SK-N-SH (cell line): ENCODE measurements around the gene HEG1. TPM values are rescaled to one million over a fixed set of nuclear protein-coding genes. Genes with fewer than 3 reads are reported as not detected.

ENCODE experiments used
- CTCF ChIA-PET: fragments of 300-600, 350-600 bp; formaldehyde crosslinking; extraction: SDS; loops from one replicate; lab custom pipeline; 2021; lab: Yijun Ruan, JAX
- POLR2A ChIA-PET: fragments of 350-600 bp; sonication (Branson Sonifier 250); formaldehyde crosslinking; extraction: SDS; loops from one replicate; lab custom pipeline; 2020; ENCODE audit warnings: antibody characterized with exemption, inconsistent platforms; lab: Yijun Ruan, JAX
- DNase-seq: peaks from one replicate; pipeline ENCODE4 v3.0.0; 2012
- H2AFZ ChIP-seq: fragments of 200-600 bp; sonication (generic); 2 replicates; pipeline ENCODE4 v1.8.1; 2016; ENCODE audit warnings: antibody characterized with exemption, mild to moderate bottlenecking, low read depth
- H3F3A ChIP-seq: fragments of 200-600 bp; sonication (generic); replicated peaks from 2 replicates; pipeline ENCODE3; 2016; ENCODE audit warnings: antibody characterized with exemption, mild to moderate bottlenecking; ENCODE audit not compliant: insufficient read depth
- H3K27ac ChIP-seq, 2 experiments: fragments of 200-500 bp in 1 of 2; fragments of 200-600 bp in 1 of 2; sonication (Bioruptor generic) in 1 of 2; sonication (generic), shearing (Covaris generic) in 1 of 2; 2 replicates each; pipeline versions ENCODE4 v1.5.1 to v1.6.1; 2014 to 2016; ENCODE audit warnings: low read depth in 2 of 2, inconsistent platforms in 1 of 2, low read length in 1 of 2, mild to moderate bottlenecking in 1 of 2, mixed read lengths in 1 of 2
- H3K27me3 ChIP-seq: fragments of 200-600 bp; sonication (generic), shearing (Covaris generic); 2 replicates; pipeline ENCODE4 v1.6.1; 2016; ENCODE audit warnings: mixed run types; ENCODE audit not compliant: insufficient read depth
- H3K36me3 ChIP-seq, 2 experiments: fragments of 200-500 bp in 1 of 2; fragments of 200-600 bp in 1 of 2; sonication (Bioruptor generic) in 1 of 2; sonication (generic) in 1 of 2; replicated peaks in 1 of 2; 2 replicates each; pipeline versions ENCODE3 to v1.5.1; 2014 to 2016; ENCODE audit warnings: low read length in 1 of 2, mild to moderate bottlenecking in 1 of 2; ENCODE audit not compliant: insufficient read depth in 2 of 2, control insufficient read depth in 1 of 2
- H3K4me1 ChIP-seq, 2 experiments: fragments of 200-500 bp in 1 of 2; fragments of 200-600 bp in 1 of 2; sonication (Bioruptor generic) in 1 of 2; sonication (generic), shearing (Covaris generic) in 1 of 2; 2 replicates each; pipeline versions ENCODE4 v1.5.1 to v1.6.1; 2014 to 2016; ENCODE audit warnings: low read depth in 1 of 2, low read length in 1 of 2, mixed run types in 1 of 2; ENCODE audit not compliant: insufficient read depth in 2 of 2, control insufficient read depth in 1 of 2
- H3K4me2 ChIP-seq: fragments of 200-600 bp; sonication (generic), shearing (Covaris generic); 2 replicates; pipeline ENCODE4 v1.6.1; 2017; ENCODE audit warnings: mixed run types
- H3K4me3 ChIP-seq, 2 experiments: fragments of 200-500 bp in 1 of 2; fragments of 200-600 bp in 1 of 2; sonication (Bioruptor generic) in 1 of 2; sonication (generic), shearing (Covaris generic) in 1 of 2; 2 replicates each; pipeline versions ENCODE4 v1.5.1 to v1.8.1; 2014 to 2016; ENCODE audit warnings: low read depth in 2 of 2, inconsistent platforms in 1 of 2, low read length in 1 of 2, mild to moderate bottlenecking in 1 of 2, mixed read lengths in 1 of 2, moderate library complexity in 1 of 2
- H3K79me2 ChIP-seq: fragments of 200-600 bp; sonication (generic); 2 replicates; pipeline ENCODE4 v1.8.1; 2017; ENCODE audit warnings: mild to moderate bottlenecking; ENCODE audit not compliant: insufficient read depth
- H3K9ac ChIP-seq: fragments of 200-600 bp; sonication (generic); 2 replicates; pipeline ENCODE4 v1.6.1; 2017; ENCODE audit warnings: mixed run types
- H3K9me2 ChIP-seq: fragments of 200-600 bp; sonication (generic); 2 replicates; pipeline ENCODE4 v1.6.1; 2017; ENCODE audit warnings: mixed run types
- H3K9me3 ChIP-seq: fragments of 200-600 bp; sonication (generic); 2 replicates; pipeline ENCODE4 v1.6.1; 2017; ENCODE audit warnings: mixed run types, mild to moderate bottlenecking, moderate library complexity
- H4K20me1 ChIP-seq: fragments of 200-600 bp; sonication (generic); 2 replicates; pipeline ENCODE4 v1.6.1; 2017; ENCODE audit warnings: mild to moderate bottlenecking, mixed run types; ENCODE audit not compliant: insufficient read depth
- CHD2 ChIP-seq: fragments of 150-350 bp; IDR thresholded peaks from 2 replicates; pipeline ENCODE4 v1.6.1; 2018; ENCODE audit warnings: low read length; ENCODE audit not compliant: partially characterized antibody
- EP300 ChIP-seq, 2 experiments: IDR thresholded peaks; 2 replicates each; pipeline versions ENCODE4 v1.4.0 to v1.6.1; 2012; ENCODE audit warnings: borderline replicate concordance in 1 of 2, low read depth in 1 of 2, low read length in 1 of 2
- FOSL2 ChIP-seq: IDR thresholded peaks from 2 replicates; pipeline ENCODE4 v1.4.0; 2012; ENCODE audit warnings: low read depth, mild to moderate bottlenecking, moderate library complexity, borderline replicate concordance
- GATA2 ChIP-seq: sonication (generic); formaldehyde crosslinking; IDR thresholded peaks from 2 replicates; pipeline ENCODE4 v1.5.0; 2020; ENCODE audit warnings: mild to moderate bottlenecking, missing genetic modification reagents
- MXI1 ChIP-seq: IDR thresholded peaks from 2 replicates; pipeline ENCODE4 v1.6.1; 2012; ENCODE audit warnings: mild to moderate bottlenecking, low read depth, low read length, improper control_type of control experiment
- NRF1 ChIP-seq: IDR thresholded peaks from 2 replicates; pipeline ENCODE4 v1.6.1; 2012; ENCODE audit warnings: low read depth, mild to moderate bottlenecking, low read length
- RAD21 ChIP-seq: IDR thresholded peaks from 2 replicates; pipeline ENCODE4 v1.6.1; 2012; ENCODE audit warnings: mild to moderate bottlenecking, low read length
- RCOR1 ChIP-seq: fragments of 150-350 bp; IDR thresholded peaks from 2 replicates; pipeline ENCODE4 v1.6.1; 2017; ENCODE audit warnings: antibody characterized with exemption, low read length
- YY1 ChIP-seq: IDR thresholded peaks from 2 replicates; pipeline ENCODE4 v1.4.0; 2012; ENCODE audit warnings: low read depth, mild to moderate bottlenecking
- WGBS: methylation state at CpG from one replicate; pipeline ENCODE4 v1.1.6; 2017; ENCODE audit warnings: low lambda C conversion rate; 5-methylcytosine and 5-hydroxymethylcytosine counted together
- polyA plus RNA-seq, 3 experiments: library from polyadenylated mRNA; depleted of rRNA; stranded (reverse); fragments of >200 nt; gene quantifications; 2 replicates each; pipeline ENCODE4 v1.2.3, GENCODE V29; 2012
- TF ChIP-seq, protein P1 (sequence below): IDR thresholded peaks from 2 replicates; pipeline ENCODE4; 2012
- TF ChIP-seq, protein P2 (sequence below): fragments of 200-600 bp; sonication (generic); IDR thresholded peaks from 2 replicates; pipeline ENCODE4 v1.6.1; 2017; ENCODE audit warnings: antibody characterized with exemption, mild to moderate bottlenecking, moderate library complexity
- TF ChIP-seq, protein P3 (sequence below): IDR thresholded peaks from 2 replicates; pipeline ENCODE4 v1.6.1; 2012; ENCODE audit warnings: mild to moderate bottlenecking, low read depth, low read length, moderate library complexity
- TF ChIP-seq, protein P4 (sequence below): fragments of 150-350 bp; IDR thresholded peaks from 2 replicates; pipeline ENCODE4 v1.6.1; 2016; ENCODE audit warnings: mild to moderate bottlenecking, low read depth, low read length

The HEG1 gene
- polyA plus RNA-seq, 1 of the 3 experiments (the other 2 are of a cell fraction) = 27.7 TPM

DNA sequence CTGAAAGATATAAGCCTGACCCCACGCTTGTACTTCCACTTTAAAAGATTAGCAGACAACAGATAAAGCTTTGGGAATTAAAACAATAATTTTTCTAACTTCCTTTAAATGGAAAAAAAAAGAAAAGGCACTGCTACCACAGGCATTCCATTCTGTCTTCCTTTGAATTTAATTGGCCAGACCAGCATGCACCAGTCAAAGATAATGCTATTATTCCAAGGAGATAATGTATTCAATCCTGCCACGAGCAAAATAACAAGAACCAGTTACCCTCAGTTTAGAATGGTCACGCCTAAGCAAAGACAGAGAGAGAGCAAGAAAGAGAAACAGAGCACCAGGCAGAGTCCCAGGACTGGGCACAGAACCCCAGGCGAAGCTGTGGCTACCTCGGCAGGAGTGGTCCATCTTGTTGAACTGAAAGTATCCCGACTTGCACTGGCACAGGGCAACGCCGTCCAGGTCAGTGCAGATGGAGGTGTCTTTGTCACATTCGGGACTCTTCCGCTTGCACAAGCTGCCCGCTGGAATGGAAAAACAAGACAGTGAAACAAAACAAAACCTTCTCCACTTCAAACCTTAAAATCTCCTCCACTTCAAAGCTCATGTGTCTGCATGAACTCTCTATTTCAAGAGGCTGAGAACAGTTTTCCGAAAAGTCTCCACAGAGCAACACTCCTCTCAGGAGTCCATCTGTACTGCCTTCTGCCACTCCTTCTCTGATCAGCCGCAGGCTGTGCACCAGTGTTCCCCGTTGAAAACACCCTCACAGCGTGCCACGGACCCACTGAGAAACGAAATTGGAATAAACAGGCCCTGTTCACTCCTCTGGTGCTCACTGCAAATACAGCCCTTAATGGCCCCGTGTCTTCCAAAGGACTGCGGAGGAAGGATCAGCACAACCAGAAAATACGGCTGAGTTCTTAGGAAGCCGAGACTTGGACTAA, 58.2 kb downstream of the HEG1 start:
- Histone ChIP-seq H3K4me1 (peaks cover 0 to 40% of the 10 kb centered on the region in 2 experiments; a peak in 2 of 4 replicates), H3K27ac (peak overlapping the region in 1 of 2 experiments; percentile 77; a peak in 2 of 4 replicates), H4K20me1 (no peaks in the 10 kb centered on the region), H3F3A (peaks cover 4% of the 10 kb centered on the region), H3K4me3 (no peak overlapping the region), H3K9me3 (no peaks in the 10 kb centered on the region), H3K36me3 (peaks cover 53 to 66% of the 10 kb centered on the region in 2 experiments), H3K9me2 (no peaks in the 10 kb centered on the region)
- peak; percentile 55 for DNase-seq
- WGBS = 81% methylated on average over 21 of the region's 21 CpGs
- CTCF ChIA-PET = interaction anchor here (0.5 to 10.2 kb wide), 8 partner anchors 24 to 597 kb away, joined by 3 to 134 read pairs (median 3); no protein-coding TSS in a partner anchor
- POLR2A ChIA-PET = no interaction called here
- TF ChIP-seq, protein P1, sequence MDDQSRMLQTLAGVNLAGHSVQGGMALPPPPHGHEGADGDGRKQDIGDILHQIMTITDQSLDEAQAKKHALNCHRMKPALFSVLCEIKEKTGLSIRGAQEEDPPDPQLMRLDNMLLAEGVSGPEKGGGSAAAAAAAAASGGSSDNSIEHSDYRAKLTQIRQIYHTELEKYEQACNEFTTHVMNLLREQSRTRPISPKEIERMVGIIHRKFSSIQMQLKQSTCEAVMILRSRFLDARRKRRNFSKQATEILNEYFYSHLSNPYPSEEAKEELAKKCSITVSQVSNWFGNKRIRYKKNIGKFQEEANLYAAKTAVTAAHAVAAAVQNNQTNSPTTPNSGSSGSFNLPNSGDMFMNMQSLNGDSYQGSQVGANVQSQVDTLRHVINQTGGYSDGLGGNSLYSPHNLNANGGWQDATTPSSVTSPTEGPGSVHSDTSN = no peak
- TF ChIP-seq RCOR1 (peak; percentile 84; the same call in 1 of the 2 replicates), FOSL2 (no peak), RAD21 (peak; percentile 18; the same call in 1 of the 2 replicates), NRF1 (no peak), EP300 (IDR thresholded peaks at IDR 0.05; ENCODE audit: borderline replicate concordance in 1 of 2, low read depth in 1 of 2, low read length in 1 of 2) (peak in 1 of 2 experiments; percentile 75; a peak in 1 of 4 replicates), MXI1 (peak; percentile 45; the same call in 1 of the 2 replicates), GATA2 (CRISPR knock-in tag) (peak; percentile 46; the same call in 1 of the 2 replicates)
- TF ChIP-seq, protein P2, sequence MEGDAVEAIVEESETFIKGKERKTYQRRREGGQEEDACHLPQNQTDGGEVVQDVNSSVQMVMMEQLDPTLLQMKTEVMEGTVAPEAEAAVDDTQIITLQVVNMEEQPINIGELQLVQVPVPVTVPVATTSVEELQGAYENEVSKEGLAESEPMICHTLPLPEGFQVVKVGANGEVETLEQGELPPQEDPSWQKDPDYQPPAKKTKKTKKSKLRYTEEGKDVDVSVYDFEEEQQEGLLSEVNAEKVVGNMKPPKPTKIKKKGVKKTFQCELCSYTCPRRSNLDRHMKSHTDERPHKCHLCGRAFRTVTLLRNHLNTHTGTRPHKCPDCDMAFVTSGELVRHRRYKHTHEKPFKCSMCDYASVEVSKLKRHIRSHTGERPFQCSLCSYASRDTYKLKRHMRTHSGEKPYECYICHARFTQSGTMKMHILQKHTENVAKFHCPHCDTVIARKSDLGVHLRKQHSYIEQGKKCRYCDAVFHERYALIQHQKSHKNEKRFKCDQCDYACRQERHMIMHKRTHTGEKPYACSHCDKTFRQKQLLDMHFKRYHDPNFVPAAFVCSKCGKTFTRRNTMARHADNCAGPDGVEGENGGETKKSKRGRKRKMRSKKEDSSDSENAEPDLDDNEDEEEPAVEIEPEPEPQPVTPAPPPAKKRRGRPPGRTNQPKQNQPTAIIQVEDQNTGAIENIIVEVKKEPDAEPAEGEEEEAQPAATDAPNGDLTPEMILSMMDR = no peak
- TF ChIP-seq, all 33 proteins: peak for 5
- Histone ChIP-seq H3K79me2 (peaks cover 4% of the 10 kb centered on the region; the same call in 1 of the 2 replicates), H3K27me3 (no peaks in the 10 kb centered on the region), H3K4me2 (no peak overlapping the region), H2AFZ (no peak overlapping the region), H3K9ac (no peak overlapping the region)

DNA sequence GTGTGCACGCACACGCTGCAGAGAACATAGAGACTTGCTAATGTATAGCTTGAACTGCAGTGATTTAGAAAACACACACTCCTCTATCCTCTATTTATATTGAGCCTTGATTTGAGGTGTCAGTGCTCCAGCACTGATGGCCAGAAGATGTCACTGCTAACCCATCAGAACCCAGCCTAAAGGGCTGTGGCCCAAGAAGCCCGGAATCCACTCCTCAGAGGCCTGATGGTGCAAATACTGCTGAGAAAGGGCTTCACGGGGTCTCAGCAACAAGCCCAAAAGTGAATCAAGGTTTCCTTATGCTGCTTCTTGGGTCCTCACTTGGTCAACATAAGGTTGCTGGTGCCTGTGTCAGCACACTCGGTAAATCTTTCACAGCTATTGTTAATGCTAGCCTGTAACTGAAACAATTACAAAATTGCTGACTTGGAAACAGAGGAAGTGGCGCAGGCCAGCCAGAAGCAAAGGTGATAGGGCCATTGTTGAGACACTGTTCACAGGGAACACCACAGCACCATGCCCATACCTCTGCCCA, 60.3 kb downstream of the HEG1 start:
- no peak overlapping the region for H3K9ac ChIP-seq
- no peak overlapping the region for H2AFZ ChIP-seq
- no peak overlapping the region for H3K4me2 ChIP-seq
- H3K36me3 ChIP-seq = peaks cover 51 to 52% of the 10 kb centered on the region in 2 experiments
- H4K20me1 ChIP-seq = no peaks in the 10 kb centered on the region
- peaks cover 4% of the 10 kb centered on the region for H3F3A ChIP-seq
- WGBS = 71% methylated on average over 6 of the region's 6 CpGs
- H3K9me3 ChIP-seq = no peaks in the 10 kb centered on the region
- peaks cover 4% of the 10 kb centered on the region; the same call in 1 of the 2 replicates for H3K79me2 ChIP-seq
- peak; percentile 73 for DNase-seq
- ChIA-PET CTCF (interaction anchor here (0.5 to 10.2 kb wide), 49 partner anchors 9 to 589 kb away, joined by 3 to 134 read pairs (median 4); partner anchors contain the start of gene MUC13), POLR2A (interaction anchor here (0.6 kb wide), 1 partner anchor 544 kb away, joined by 4 read pairs; no protein-coding TSS in a partner anchor)
- H3K27me3 ChIP-seq = no peaks in the 10 kb centered on the region
- H3K4me1 ChIP-seq = peaks cover 0 to 38% of the 10 kb centered on the region in 2 experiments; a peak in 2 of 4 replicates
- H3K9me2 ChIP-seq = no peaks in the 10 kb centered on the region
- H3K27ac ChIP-seq = no peak overlapping the region
- H3K4me3 ChIP-seq = no peak overlapping the region; a peak in 1 of 4 replicates
- TF ChIP-seq, protein P1 = no peak
- TF ChIP-seq, protein P3, sequence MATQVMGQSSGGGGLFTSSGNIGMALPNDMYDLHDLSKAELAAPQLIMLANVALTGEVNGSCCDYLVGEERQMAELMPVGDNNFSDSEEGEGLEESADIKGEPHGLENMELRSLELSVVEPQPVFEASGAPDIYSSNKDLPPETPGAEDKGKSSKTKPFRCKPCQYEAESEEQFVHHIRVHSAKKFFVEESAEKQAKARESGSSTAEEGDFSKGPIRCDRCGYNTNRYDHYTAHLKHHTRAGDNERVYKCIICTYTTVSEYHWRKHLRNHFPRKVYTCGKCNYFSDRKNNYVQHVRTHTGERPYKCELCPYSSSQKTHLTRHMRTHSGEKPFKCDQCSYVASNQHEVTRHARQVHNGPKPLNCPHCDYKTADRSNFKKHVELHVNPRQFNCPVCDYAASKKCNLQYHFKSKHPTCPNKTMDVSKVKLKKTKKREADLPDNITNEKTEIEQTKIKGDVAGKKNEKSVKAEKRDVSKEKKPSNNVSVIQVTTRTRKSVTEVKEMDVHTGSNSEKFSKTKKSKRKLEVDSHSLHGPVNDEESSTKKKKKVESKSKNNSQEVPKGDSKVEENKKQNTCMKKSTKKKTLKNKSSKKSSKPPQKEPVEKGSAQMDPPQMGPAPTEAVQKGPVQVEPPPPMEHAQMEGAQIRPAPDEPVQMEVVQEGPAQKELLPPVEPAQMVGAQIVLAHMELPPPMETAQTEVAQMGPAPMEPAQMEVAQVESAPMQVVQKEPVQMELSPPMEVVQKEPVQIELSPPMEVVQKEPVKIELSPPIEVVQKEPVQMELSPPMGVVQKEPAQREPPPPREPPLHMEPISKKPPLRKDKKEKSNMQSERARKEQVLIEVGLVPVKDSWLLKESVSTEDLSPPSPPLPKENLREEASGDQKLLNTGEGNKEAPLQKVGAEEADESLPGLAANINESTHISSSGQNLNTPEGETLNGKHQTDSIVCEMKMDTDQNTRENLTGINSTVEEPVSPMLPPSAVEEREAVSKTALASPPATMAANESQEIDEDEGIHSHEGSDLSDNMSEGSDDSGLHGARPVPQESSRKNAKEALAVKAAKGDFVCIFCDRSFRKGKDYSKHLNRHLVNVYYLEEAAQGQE = no peak
- TF ChIP-seq YY1 (no peak), RCOR1 (no peak), CHD2 (no peak)
- TF ChIP-seq, protein P4, sequence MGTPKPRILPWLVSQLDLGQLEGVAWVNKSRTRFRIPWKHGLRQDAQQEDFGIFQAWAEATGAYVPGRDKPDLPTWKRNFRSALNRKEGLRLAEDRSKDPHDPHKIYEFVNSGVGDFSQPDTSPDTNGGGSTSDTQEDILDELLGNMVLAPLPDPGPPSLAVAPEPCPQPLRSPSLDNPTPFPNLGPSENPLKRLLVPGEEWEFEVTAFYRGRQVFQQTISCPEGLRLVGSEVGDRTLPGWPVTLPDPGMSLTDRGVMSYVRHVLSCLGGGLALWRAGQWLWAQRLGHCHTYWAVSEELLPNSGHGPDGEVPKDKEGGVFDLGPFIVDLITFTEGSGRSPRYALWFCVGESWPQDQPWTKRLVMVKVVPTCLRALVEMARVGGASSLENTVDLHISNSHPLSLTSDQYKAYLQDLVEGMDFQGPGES = no peak
